Right atrium auricular region (tissue), 2 donors: ENCODE data around the gene RNF175. TPM values are rescaled to one million over a fixed set of nuclear protein-coding genes. Genes with fewer than 3 reads are reported as not detected.

Experiments used
- DNase-seq: peaks from one replicate; pipeline ENCODE4 v3.0.0-alpha.2; 2019; ENCODE audit warnings: low spot score
- H3K27ac ChIP-seq, 2 donors: fragments of 200-600 bp; sonication (generic); 1 replicate in 1 of 2; 2 replicates in 1 of 2; pipeline ENCODE4 v1.5.1; 2016 to 2019
- H3K27me3 ChIP-seq, 2 donors: fragments of 200-600 bp; sonication (generic); one replicate each; pipeline versions ENCODE4 v1.5.1 to v1.6.0; 2017 to 2019
- H3K36me3 ChIP-seq: fragments of 200-600 bp; sonication (generic); one replicate; pipeline ENCODE4 v1.5.1; 2016
- H3K4me1 ChIP-seq, 2 donors: fragments of 200-600 bp; sonication (generic); one replicate each; pipeline versions ENCODE4 v1.5.1 to v1.6.0; 2017 to 2019
- H3K4me3 ChIP-seq, 2 donors: fragments of 200-600 bp; sonication (generic); 1 replicate in 1 of 2; 2 replicates in 1 of 2; pipeline ENCODE4 v1.5.1; 2017 to 2019; ENCODE audit warnings: mild to moderate bottlenecking in 1 of 2, moderate library complexity in 1 of 2
- H3K9me3 ChIP-seq, 2 donors: fragments of 200-600 bp; sonication (generic); one replicate each; pipeline ENCODE4 v1.5.1; 2019
- CTCF ChIP-seq, 2 donors: fragments of 200-600 bp; sonication (generic); IDR thresholded peaks; one replicate each; pipeline ENCODE4 v1.5.1; 2019; ENCODE audit warnings: antibody characterized with exemption in 2 of 2
- total RNA-seq, 2 donors: library from RNA; depleted of rRNA; stranded (reverse); fragments of >200 nt; gene quantifications; one replicate each; pipeline ENCODE4 v1.1.0, GENCODE V29; 2016

Gene RNF175
- total RNA-seq, 2 donors from 2014 or later = 5.3 to 10.2 TPM

- no peaks in the 10 kb centered on the region for H3K9me3 ChIP-seq
- no peak overlapping the region for H3K4me3 ChIP-seq
- H3K36me3 ChIP-seq = no peaks in the 10 kb centered on the region
- no peaks in the 10 kb centered on the region for H3K27me3 ChIP-seq
- no peak for DNase-seq
- H3K27ac ChIP-seq = no peak overlapping the region
- H3K4me1 ChIP-seq = no peaks in the 10 kb centered on the region
- TF ChIP-seq CTCF (IDR thresholded peaks at IDR 0.05) = no peak
Observed at GRCh38 chr4:153799694-153800074, 39.9 kb upstream of the RNF175 start.

GRCh38 chr4:153798901-153799693, 39.3 kb upstream of the RNF175 start:
- H3K27ac ChIP-seq = no peak overlapping the region
- H3K4me1 ChIP-seq = no peaks in the 10 kb centered on the region
- H3K27me3 ChIP-seq = no peaks in the 10 kb centered on the region
- no peaks in the 10 kb centered on the region for H3K36me3 ChIP-seq
- H3K9me3 ChIP-seq = no peaks in the 10 kb centered on the region
- no peak for TF ChIP-seq CTCF (IDR thresholded peaks at IDR 0.05)
- DNase-seq = no peak
- no peak overlapping the region for H3K4me3 ChIP-seq

- Histone ChIP-seq H3K27me3 (no peaks in the 10 kb centered on the region), H3K9me3 (no peaks in the 10 kb centered on the region), H3K4me1 (no peaks in the 10 kb centered on the region), H3K36me3 (no peaks in the 10 kb centered on the region), H3K4me3 (no peak overlapping the region), H3K27ac (no peak overlapping the region)
- DNase-seq = no peak
- TF ChIP-seq CTCF (IDR thresholded peaks at IDR 0.05) = no peak
Observed at GRCh38 chr4:153798420-153798819, 38.6 kb upstream of the RNF175 start.

- DNase-seq = no peak
- peaks cover 10 to 26% of the 10 kb centered on the region in 2 donors for H3K27me3 ChIP-seq
Observed at GRCh38 chr4:153794006-153794405, 34.2 kb upstream of the RNF175 start.

GRCh38 chr4:153792618-153793247, 32.9 kb upstream of the RNF175 start:
- Histone ChIP-seq H3K36me3 (no peaks in the 10 kb centered on the region), H3K4me1 (peaks cover 0 to 45% of the 10 kb centered on the region in 2 donors), H3K27ac (no peak overlapping the region), H3K4me3 (peak overlapping the region; percentile 7 to 38), H3K9me3 (no peaks in the 10 kb centered on the region), H3K27me3 (peaks cover 10 to 28% of the 10 kb centered on the region in 2 donors)
- TF ChIP-seq CTCF (IDR thresholded peaks at IDR 0.05) = no peak
- DNase-seq = no peak

More at GRCh38 chr4:153794006-153794405, 34.2 kb upstream of the RNF175 start:
- H3K9me3 ChIP-seq = no peaks in the 10 kb centered on the region
- H3K4me3 ChIP-seq = no peak overlapping the region
- no peaks in the 10 kb centered on the region for H3K36me3 ChIP-seq
- peaks cover 0 to 36% of the 10 kb centered on the region in 2 donors for H3K4me1 ChIP-seq
- no peak overlapping the region for H3K27ac ChIP-seq
- no peak for TF ChIP-seq CTCF (IDR thresholded peaks at IDR 0.05)
